Muscle layer of colon (tissue), 2 donors: ENCODE measurements around the gene CALN1.
"Not testable (repeated sequence)": the region's sequence is repeated elsewhere in the genome, so short reads cannot be mapped to it uniquely, and the experiment has no call there.

Experiments
- H3K27ac ChIP-seq: one replicate; pipeline ENCODE4 v1.7.0; 2013; ENCODE audit warnings: low read depth, mild to moderate bottlenecking, low read length, moderate library complexity
- H3K27me3 ChIP-seq, 2 donors: one replicate each; pipeline ENCODE4 v1.7.0; 2013; ENCODE audit warnings: low read length in 2 of 2, mild to moderate bottlenecking in 2 of 2; ENCODE audit not compliant: insufficient read depth in 2 of 2, control insufficient read depth in 1 of 2
- H3K36me3 ChIP-seq: one replicate; pipeline ENCODE4 v1.7.0; 2013; ENCODE audit warnings: mild to moderate bottlenecking, low read length; ENCODE audit not compliant: insufficient read depth
- H3K4me1 ChIP-seq: one replicate; pipeline ENCODE4 v1.7.0; 2013; ENCODE audit warnings: mild to moderate bottlenecking, low read length; ENCODE audit not compliant: insufficient read depth
- H3K4me3 ChIP-seq, 2 donors: one replicate each; pipeline ENCODE4 v1.7.0; 2013; ENCODE audit warnings: low read length in 2 of 2, low read depth in 1 of 2, mild to moderate bottlenecking in 1 of 2, moderate library complexity in 1 of 2
- H3K9ac ChIP-seq: one replicate; pipeline ENCODE4 v1.7.0; 2013; ENCODE audit warnings: low read length
- H3K9me3 ChIP-seq: one replicate; pipeline ENCODE4 v1.7.0; 2013; ENCODE audit warnings: mild to moderate bottlenecking, low read length
- donor health status: abdominal sarcoma.
- donor health status: Adenocarcinoma of cecum.

The CALN1 gene

GRCh38 chr7:71826141-71826540 is 586.0 kb downstream of the CALN1 start:
- H3K4me1 ChIP-seq: no peaks in the 10 kb centered on the region
- H3K9me3 ChIP-seq: no peaks in the 10 kb centered on the region
- no peak overlapping the region for H3K9ac ChIP-seq
- no peaks in the 10 kb centered on the region for H3K27me3 ChIP-seq
- no peak overlapping the region for H3K27ac ChIP-seq
- no peak overlapping the region for H3K4me3 ChIP-seq
- no peaks in the 10 kb centered on the region for H3K36me3 ChIP-seq

GRCh38 chr7:71824006-71824760 is 588.0 kb downstream of the CALN1 start:
- Histone ChIP-seq H3K9ac (no peak overlapping the region), H3K9me3 (no peaks in the 10 kb centered on the region), H3K36me3 (no peaks in the 10 kb centered on the region), H3K27me3 (no peaks in the 10 kb centered on the region), H3K4me3 (no peak overlapping the region), H3K27ac (no peak overlapping the region), H3K4me1 (no peaks in the 10 kb centered on the region)

- H3K4me3 ChIP-seq, H3K9me3 ChIP-seq: not testable (repeated sequence)
Observed at GRCh38 chr7:71822406-71822805, 589.7 kb downstream of the CALN1 start.

GRCh38 chr7:71817916-71818315 is 594.2 kb downstream of the CALN1 start:
- Histone ChIP-seq H3K9ac (no peak overlapping the region), H3K27me3 (no peaks in the 10 kb centered on the region), H3K27ac (no peak overlapping the region), H3K4me3 (no peak overlapping the region), H3K9me3 (no peaks in the 10 kb centered on the region), H3K4me1 (no peaks in the 10 kb centered on the region), H3K36me3 (no peaks in the 10 kb centered on the region)

More at GRCh38 chr7:71822406-71822805, 589.7 kb downstream of the CALN1 start:
- H3K27me3 ChIP-seq, H3K36me3 ChIP-seq, H3K9ac ChIP-seq, H3K27ac ChIP-seq, H3K4me1 ChIP-seq: not testable (repeated sequence)

- Histone ChIP-seq H3K9ac (no peak overlapping the region), H3K27ac (no peak overlapping the region), H3K27me3 (no peaks in the 10 kb centered on the region), H3K9me3 (no peaks in the 10 kb centered on the region), H3K4me3 (no peak overlapping the region), H3K4me1 (no peaks in the 10 kb centered on the region), H3K36me3 (no peaks in the 10 kb centered on the region)
Observed at GRCh38 chr7:71808115-71808514, 604.0 kb downstream of the CALN1 start.

- Histone ChIP-seq H3K36me3 (no peaks in the 10 kb centered on the region), H3K9ac (no peak overlapping the region), H3K4me1 (no peaks in the 10 kb centered on the region), H3K27ac (no peak overlapping the region), H3K9me3 (no peaks in the 10 kb centered on the region), H3K27me3 (no peaks in the 10 kb centered on the region), H3K4me3 (no peak overlapping the region)
Observed at GRCh38 chr7:71804256-71804655, 607.9 kb downstream of the CALN1 start.

- Histone ChIP-seq H3K9me3 (no peaks in the 10 kb centered on the region), H3K9ac (no peak overlapping the region), H3K27me3 (no peaks in the 10 kb centered on the region), H3K36me3 (no peaks in the 10 kb centered on the region), H3K4me1 (no peaks in the 10 kb centered on the region), H3K4me3 (no peak overlapping the region), H3K27ac (no peak overlapping the region)
Observed at GRCh38 chr7:71801976-71802375, 610.2 kb downstream of the CALN1 start.

- Histone ChIP-seq H3K27me3 (no peaks in the 10 kb centered on the region), H3K9me3 (no peaks in the 10 kb centered on the region), H3K4me1 (no peaks in the 10 kb centered on the region), H3K36me3 (no peaks in the 10 kb centered on the region), H3K9ac (no peak overlapping the region), H3K4me3 (no peak overlapping the region), H3K27ac (no peak overlapping the region)
Observed at GRCh38 chr7:71800321-71800720, 611.8 kb downstream of the CALN1 start.

GRCh38 chr7:71795410-71795809 is 616.7 kb downstream of the CALN1 start:
- H3K4me3 ChIP-seq: no peak overlapping the region
- H3K9me3 ChIP-seq: no peaks in the 10 kb centered on the region
- no peak overlapping the region for H3K9ac ChIP-seq
- no peak overlapping the region for H3K27ac ChIP-seq
- H3K27me3 ChIP-seq: no peaks in the 10 kb centered on the region
- no peaks in the 10 kb centered on the region for H3K4me1 ChIP-seq
- H3K36me3 ChIP-seq: no peaks in the 10 kb centered on the region

- no peak overlapping the region for H3K9ac ChIP-seq
- no peaks in the 10 kb centered on the region for H3K9me3 ChIP-seq
- no peaks in the 10 kb centered on the region for H3K27me3 ChIP-seq
- H3K27ac ChIP-seq: no peak overlapping the region
- no peaks in the 10 kb centered on the region for H3K4me1 ChIP-seq
- H3K36me3 ChIP-seq: no peaks in the 10 kb centered on the region
- H3K4me3 ChIP-seq: no peak overlapping the region
Observed at GRCh38 chr7:71793251-71793650, 618.9 kb downstream of the CALN1 start.

GRCh38 chr7:71787513-71787912 is 624.6 kb downstream of the CALN1 start:
- H3K27me3 ChIP-seq: no peaks in the 10 kb centered on the region
- H3K4me3 ChIP-seq: no peak overlapping the region
- no peak overlapping the region for H3K9ac ChIP-seq
- H3K9me3 ChIP-seq: no peaks in the 10 kb centered on the region
- no peak overlapping the region for H3K27ac ChIP-seq
- H3K36me3 ChIP-seq: no peaks in the 10 kb centered on the region
- no peaks in the 10 kb centered on the region for H3K4me1 ChIP-seq

- no peak overlapping the region for H3K9ac ChIP-seq
- no peaks in the 10 kb centered on the region for H3K27me3 ChIP-seq
- no peaks in the 10 kb centered on the region for H3K4me1 ChIP-seq
- H3K36me3 ChIP-seq: no peaks in the 10 kb centered on the region
- H3K4me3 ChIP-seq: no peak overlapping the region
- H3K27ac ChIP-seq: no peak overlapping the region
- no peaks in the 10 kb centered on the region for H3K9me3 ChIP-seq
Observed at GRCh38 chr7:71785216-71785615, 626.9 kb downstream of the CALN1 start.
